DND-41 (cell line): ENCODE data around the gene NINL.

Source experiments
- CTCF ChIP-seq: IDR thresholded peaks from 2 replicates; pipeline ENCODE4 v1.5.1; 2012; ENCODE audit warnings: borderline replicate concordance, low read length, moderate library complexity, mild to moderate bottlenecking; ENCODE audit not compliant: poor library complexity, severe bottlenecking; ENCODE audit errors: extremely low read depth
- EZH2 ChIP-seq: IDR thresholded peaks from 3 replicates; pipeline ENCODE4 v1.6.1; 2012; ENCODE audit warnings: borderline replicate concordance, low read depth, mild to moderate bottlenecking, moderate library complexity, low read length, inconsistent platforms; ENCODE audit not compliant: severe bottlenecking

DNA sequence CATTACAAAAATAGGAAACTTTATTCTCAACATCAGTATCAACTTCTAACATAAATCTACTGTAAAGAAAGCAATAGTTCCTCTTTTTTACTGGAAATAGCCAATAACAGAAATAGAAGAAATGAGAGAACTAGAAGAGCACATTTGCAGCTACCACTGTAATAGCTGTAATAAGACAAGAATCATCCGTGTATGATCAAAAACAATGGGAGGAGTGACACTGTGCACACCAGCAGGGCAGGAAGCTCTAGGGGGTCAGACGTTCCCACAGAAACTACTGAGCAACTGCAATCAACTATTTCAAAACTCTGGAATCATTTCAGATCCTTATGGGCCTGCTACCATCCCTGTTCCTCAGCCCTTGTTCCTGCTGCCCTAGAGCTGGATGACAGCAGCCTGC is 43.7 kb downstream of the NINL start:
- TF ChIP-seq CTCF (no peak), EZH2 (no peak)
